Central memory CD4-positive, alpha-beta T cell (primary cell): Measurements from ENCODE around the gene KRT73.

Source experiments
- DNase-seq: peaks from one replicate; pipeline ENCODE4 v3.0.0; 2022

The KRT73 gene

GRCh38 chr12:52564582-52564981, 53.8 kb downstream of the KRT73 start:
- DNase-seq, result no peak

- DNase-seq, result no peak
Measured at GRCh38 chr12:52561880-52562449, 56.4 kb downstream of the KRT73 start.

- DNase-seq, result no peak
Measured at GRCh38 chr12:52559979-52560378, 58.4 kb downstream of the KRT73 start.

GRCh38 chr12:52558781-52559445, 59.4 kb downstream of the KRT73 start:
- no peak for DNase-seq
